Measurements from ENCODE around the gene SLC25A25.

The SLC25A25 gene

GRCh38 chr9:128071475-128071874 is 3.4 kb downstream of the SLC25A25 start:
- in situ Hi-C loops (cut with HindIII; ENCODE audit: low sequenced_read_pairs): loop anchor here (10.0 kb wide), 1 partner anchor 153 kb away; no protein-coding TSS in a partner anchor

- in situ Hi-C loops (cut with HindIII; ENCODE audit: low sequenced_read_pairs): loop anchor here (10.0 kb wide), 1 partner anchor 152 kb away; no protein-coding TSS in a partner anchor
Observed at GRCh38 chr9:128072144-128073021, 4.4 kb downstream of the SLC25A25 start.

- in situ Hi-C loops (cut with HindIII; ENCODE audit: low sequenced_read_pairs): loop anchor here (10.0 kb wide), 1 partner anchor 151 kb away; no protein-coding TSS in a partner anchor
Observed at GRCh38 chr9:128073253-128073886, 5.3 kb downstream of the SLC25A25 start.

- in situ Hi-C loops (cut with HindIII; ENCODE audit: low sequenced_read_pairs): loop anchor here (5.0 to 10.0 kb wide), 2 partner anchors 96 to 147 kb away; partner anchors contain the start of gene EEIG1
Observed at GRCh38 chr9:128077847-128078503, 9.9 kb downstream of the SLC25A25 start.

- in situ Hi-C loops (cut with HindIII; ENCODE audit: low sequenced_read_pairs): loop anchor here (5.0 to 10.0 kb wide), 2 partner anchors 96 to 146 kb away; partner anchors contain the start of gene EEIG1
Observed at GRCh38 chr9:128078504-128079434, 10.7 kb downstream of the SLC25A25 start.

- in situ Hi-C loops (cut with HindIII; ENCODE audit: low sequenced_read_pairs): no loop called here
Observed at GRCh38 chr9:128080206-128080605, 12.2 kb downstream of the SLC25A25 start.

GRCh38 chr9:128081056-128081455 is 13.0 kb downstream of the SLC25A25 start:
- in situ Hi-C loops (cut with HindIII; ENCODE audit: low sequenced_read_pairs): no loop called here

- in situ Hi-C loops (cut with HindIII; ENCODE audit: low sequenced_read_pairs): no loop called here
Observed at GRCh38 chr9:128082151-128082550, 14.1 kb downstream of the SLC25A25 start.

- in situ Hi-C loops (cut with HindIII; ENCODE audit: low sequenced_read_pairs): no loop called here
Observed at GRCh38 chr9:128084746-128085145, 16.7 kb downstream of the SLC25A25 start.

GRCh38 chr9:128085943-128086342 is 17.9 kb downstream of the SLC25A25 start:
- in situ Hi-C loops (cut with HindIII; ENCODE audit: low sequenced_read_pairs): no loop called here

GRCh38 chr9:128087262-128087661 is 19.2 kb downstream of the SLC25A25 start:
- in situ Hi-C loops (cut with HindIII; ENCODE audit: low sequenced_read_pairs): no loop called here

- in situ Hi-C loops (cut with HindIII; ENCODE audit: low sequenced_read_pairs): no loop called here
Observed at GRCh38 chr9:128088253-128088945, 20.4 kb downstream of the SLC25A25 start.

- in situ Hi-C loops (cut with HindIII; ENCODE audit: low sequenced_read_pairs): no loop called here
Observed at GRCh38 chr9:128089299-128089698, 21.3 kb downstream of the SLC25A25 start.

- in situ Hi-C loops (cut with HindIII; ENCODE audit: low sequenced_read_pairs): no loop called here
Observed at GRCh38 chr9:128091144-128091543, 23.1 kb downstream of the SLC25A25 start.

- in situ Hi-C loops (cut with HindIII; ENCODE audit: low sequenced_read_pairs): no loop called here
Observed at GRCh38 chr9:128091571-128091970, 23.5 kb downstream of the SLC25A25 start.

- in situ Hi-C loops (cut with HindIII; ENCODE audit: low sequenced_read_pairs): no loop called here
Observed at GRCh38 chr9:128092199-128092977, 24.4 kb downstream of the SLC25A25 start.

- in situ Hi-C loops (cut with HindIII; ENCODE audit: low sequenced_read_pairs): no loop called here
Observed at GRCh38 chr9:128093011-128093410, 25.0 kb downstream of the SLC25A25 start.

- in situ Hi-C loops (cut with HindIII; ENCODE audit: low sequenced_read_pairs): no loop called here
Observed at GRCh38 chr9:128094166-128094949, 26.3 kb downstream of the SLC25A25 start.
